B cell (primary cell): ENCODE measurements around the gene CYP2R1. TPM values are rescaled to one million over a fixed set of nuclear protein-coding genes. Genes with fewer than 3 reads are reported as not detected.

Source experiments
- ATAC-seq: fragments of 200-7000 bp; cut with Tn5 transposase; one replicate; pipeline ENCODE4 v1.10.0; 2021; ENCODE audit warnings: low read depth, mild to moderate bottlenecking, moderate number of reproducible peaks, moderate library complexity
- CTCF ChIA-PET: fragments of 350-600 bp; sonication (Branson Sonifier 250); formaldehyde crosslinking; loops from one replicate; lab custom pipeline; 2021; ENCODE audit warnings: antibody characterized with exemption, inconsistent platforms; lab: Charles Lee
- POLR2A ChIA-PET: fragments of 350-600 bp; sonication (Branson Sonifier 250); formaldehyde crosslinking; loops from one replicate; lab custom pipeline; 2021; ENCODE audit warnings: antibody characterized with exemption; lab: Charles Lee
- DNase-seq: peaks from one replicate; pipeline ENCODE4 v3.0.0; 2013
- H2AFZ ChIP-seq: 2 replicates; pipeline ENCODE4 v1.6.1; 2012; ENCODE audit warnings: mild to moderate bottlenecking, low read depth, low read length; ENCODE audit not compliant: insufficient read depth, poor library complexity, severe bottlenecking
- H3K27ac ChIP-seq, 2 donors: 1 replicate in 1 of 2; 2 replicates in 1 of 2; pipeline ENCODE4 v1.5.1; 2012 to 2013; ENCODE audit warnings: low read length in 2 of 2, mild to moderate bottlenecking in 2 of 2, moderate library complexity in 1 of 2
- H3K27me3 ChIP-seq, 4 experiments: fragments of 200-600 bp in 1 of 4; sonication (generic) in 1 of 4; replicated peaks in 1 of 4; 1 replicate in 2 of 4; 2 replicates in 2 of 4; pipeline versions ENCODE4 v1.6.1 to v1.7.0; 2013 to 2016; ENCODE audit warnings: low read length in 3 of 4, mild to moderate bottlenecking in 2 of 4, mixed read lengths in 1 of 4, moderate library complexity in 1 of 4; ENCODE audit not compliant: insufficient read depth in 4 of 4, control insufficient read depth in 3 of 4; ENCODE audit errors: control extremely low read depth in 1 of 4
- H3K36me3 ChIP-seq, 2 experiments: replicated peaks in 1 of 2; 1 replicate in 1 of 2; 2 replicates in 1 of 2; pipeline versions ENCODE4 v1.6.1 to v1.7.1; 2013; ENCODE audit warnings: low read length in 1 of 2; ENCODE audit not compliant: insufficient read depth in 2 of 2, control insufficient read depth in 1 of 2; ENCODE audit errors: control extremely low read depth in 1 of 2, extremely low read depth in 1 of 2
- H3K4me1 ChIP-seq, 2 donors: fragments of 200-600 bp in 1 of 2; sonication (generic) in 1 of 2; 1 replicate in 1 of 2; 2 replicates in 1 of 2; pipeline versions ENCODE4 v1.5.1 to v1.6.1; 2013 to 2017; ENCODE audit warnings: low read length in 2 of 2; ENCODE audit not compliant: control insufficient read depth in 2 of 2, insufficient read depth in 2 of 2
- H3K4me2 ChIP-seq: replicated peaks from 2 replicates; pipeline ENCODE3; 2012; ENCODE audit warnings: mild to moderate bottlenecking, low read depth, low read length; ENCODE audit not compliant: poor library complexity, severe bottlenecking
- H3K4me3 ChIP-seq, 5 experiments: fragments of 200-600 bp in 1 of 5; sonication (generic) in 1 of 5; 1 replicate in 3 of 5; 2 replicates in 2 of 5; pipeline versions ENCODE4 v1.5.1 to v1.7.0; 2011 to 2016; ENCODE audit warnings: low read length in 4 of 5, mild to moderate bottlenecking in 4 of 5, low read depth in 2 of 5, control low read depth in 1 of 5, moderate library complexity in 1 of 5; ENCODE audit not compliant: insufficient read depth in 1 of 5; ENCODE audit errors: control extremely low read depth in 1 of 5, extremely low read depth in 1 of 5
- H3K79me2 ChIP-seq: fragments of 200-600 bp; sonication (generic); one replicate; pipeline ENCODE4 v1.6.0; 2016; ENCODE audit warnings: low read length; ENCODE audit not compliant: control insufficient read depth, insufficient read depth
- H3K9ac ChIP-seq: fragments of 200-600 bp; sonication (generic); 2 replicates; pipeline ENCODE4 v1.6.1; 2017; ENCODE audit warnings: mild to moderate bottlenecking, low read length, moderate library complexity
- H3K9me3 ChIP-seq, 3 donors: one replicate each; pipeline versions ENCODE4 v1.6.1 to v1.7.1; 2013; ENCODE audit warnings: low read length in 2 of 3; ENCODE audit not compliant: control insufficient read depth in 2 of 3, insufficient read depth in 1 of 3; ENCODE audit errors: control extremely low read depth in 1 of 3
- H4K20me1 ChIP-seq: 2 replicates; pipeline ENCODE4 v1.6.0; 2012; ENCODE audit warnings: mild to moderate bottlenecking, low read length; ENCODE audit not compliant: insufficient read depth, control insufficient read depth, poor library complexity, severe bottlenecking
- H3K27ac Mint-ChIP-seq: one replicate; pipeline ENCODE4 v1.8.0; 2021; ENCODE audit warnings: mixed read lengths
- H3K27me3 Mint-ChIP-seq: one replicate; pipeline ENCODE4 v1.8.0; 2021; ENCODE audit warnings: mixed read lengths
- H3K4me1 Mint-ChIP-seq: one replicate; pipeline ENCODE4 v1.8.0; 2021; ENCODE audit warnings: mixed read lengths
- H3K4me3 Mint-ChIP-seq: one replicate; pipeline ENCODE4 v1.8.0; 2021; ENCODE audit warnings: mixed read lengths
- H3K9me3 Mint-ChIP-seq: one replicate; pipeline ENCODE4 v1.8.0; 2022; ENCODE audit warnings: mixed read lengths; ENCODE audit not compliant: insufficient read depth
- EZH2 ChIP-seq: IDR thresholded peaks from 2 replicates; pipeline ENCODE4 v1.6.1; 2012; ENCODE audit warnings: borderline replicate concordance, low read depth, mild to moderate bottlenecking, moderate library complexity, low read length; ENCODE audit not compliant: insufficient read depth, poor library complexity, severe bottlenecking
- WGBS: methylation state at CpG from one replicate; pipeline ENCODE4 v1.1.5; 2013; ENCODE audit warnings: missing lambda C conversion rate; ENCODE audit not compliant: insufficient coverage; 5-methylcytosine and 5-hydroxymethylcytosine counted together
- intact Hi-C: fragments of 100-400 bp; cut with micrococcal nuclease; formaldehyde crosslinking; loops from one replicate; pipeline ENCODE4 v1.10.0; 2022
- polyA plus RNA-seq: library from polyadenylated mRNA; depleted of rRNA; stranded (reverse); fragments of >200 nt; gene quantifications from 2 replicates; pipeline ENCODE4 v1.2.3, GENCODE V29; 2012
- total RNA-seq, 2 donors: library from RNA; stranded (reverse); fragments of 120-200 nt in 1 of 2; gene quantifications; 1 replicate in 1 of 2; 2 replicates in 1 of 2; pipeline versions ENCODE4 v1.2.3 to v1.2.4, GENCODE V29; 2013 to 2022
- TF ChIP-seq, protein P1 (sequence below): fragments of 200-600 bp; IDR thresholded peaks from one replicate; pipeline ENCODE4 v1.8.0; 2022; ENCODE audit warnings: antibody characterized with exemption, mild to moderate bottlenecking

The CYP2R1 gene
- total and polyA plus RNA-seq, 2 donors (not counting 1 experiment from before 2014, with no cell fraction given), result 11.6 to 42.4 TPM

DNA sequence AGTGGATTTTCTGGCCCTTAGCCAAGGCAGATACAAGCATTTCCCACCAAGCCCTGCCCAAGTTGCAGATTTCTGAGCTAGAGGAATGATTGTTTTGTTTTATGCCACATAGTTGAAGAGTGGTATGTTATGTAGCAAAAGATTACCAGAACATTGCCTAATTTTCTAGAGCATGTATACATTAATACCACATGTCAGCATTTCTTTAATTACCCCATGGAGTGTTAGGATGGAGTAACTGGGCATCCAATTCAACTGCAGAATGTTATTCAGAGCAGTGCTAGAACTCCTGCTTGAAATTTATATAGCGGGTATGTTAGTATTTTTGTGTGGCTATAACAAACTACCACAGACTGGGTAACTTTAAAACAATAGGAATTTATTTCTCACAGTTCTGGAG lies 24.4 kb upstream of the CYP2R1 start:
- Mint-ChIP-seq H3K4me3 (no peak overlapping the region), H3K4me1 (no peaks in the 10 kb centered on the region), H3K27me3 (peaks cover 26% of the 10 kb centered on the region), H3K27ac (no peak overlapping the region), H3K9me3 (no peaks in the 10 kb centered on the region)
- Histone ChIP-seq H3K27ac (no peak overlapping the region), H4K20me1 (no peaks in the 10 kb centered on the region), H3K79me2 (no peaks in the 10 kb centered on the region), H2AFZ (no peak overlapping the region), H3K9me3 (no peaks in the 10 kb centered on the region), H3K27me3 (peaks cover 0 to 7% (median 0%) of the 10 kb centered on the region in 4 experiments), H3K9ac (no peak overlapping the region), H3K4me1 (no peaks in the 10 kb centered on the region), H3K36me3 (no peaks in the 10 kb centered on the region), H3K4me2 (no peak overlapping the region), H3K4me3 (no peak overlapping the region)
- TF ChIP-seq, protein P1, sequence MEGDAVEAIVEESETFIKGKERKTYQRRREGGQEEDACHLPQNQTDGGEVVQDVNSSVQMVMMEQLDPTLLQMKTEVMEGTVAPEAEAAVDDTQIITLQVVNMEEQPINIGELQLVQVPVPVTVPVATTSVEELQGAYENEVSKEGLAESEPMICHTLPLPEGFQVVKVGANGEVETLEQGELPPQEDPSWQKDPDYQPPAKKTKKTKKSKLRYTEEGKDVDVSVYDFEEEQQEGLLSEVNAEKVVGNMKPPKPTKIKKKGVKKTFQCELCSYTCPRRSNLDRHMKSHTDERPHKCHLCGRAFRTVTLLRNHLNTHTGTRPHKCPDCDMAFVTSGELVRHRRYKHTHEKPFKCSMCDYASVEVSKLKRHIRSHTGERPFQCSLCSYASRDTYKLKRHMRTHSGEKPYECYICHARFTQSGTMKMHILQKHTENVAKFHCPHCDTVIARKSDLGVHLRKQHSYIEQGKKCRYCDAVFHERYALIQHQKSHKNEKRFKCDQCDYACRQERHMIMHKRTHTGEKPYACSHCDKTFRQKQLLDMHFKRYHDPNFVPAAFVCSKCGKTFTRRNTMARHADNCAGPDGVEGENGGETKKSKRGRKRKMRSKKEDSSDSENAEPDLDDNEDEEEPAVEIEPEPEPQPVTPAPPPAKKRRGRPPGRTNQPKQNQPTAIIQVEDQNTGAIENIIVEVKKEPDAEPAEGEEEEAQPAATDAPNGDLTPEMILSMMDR, result no peak
- no peak for TF ChIP-seq EZH2
- ChIA-PET POLR2A (no interaction called here), CTCF (interaction anchor here (0.7 kb wide), 1 partner anchor 9 kb away, joined by 4 read pairs; no protein-coding TSS in a partner anchor)
- intact Hi-C loops, result no loop called here
- DNase-seq, result no peak
- ATAC-seq, result no peak
- WGBS, result no CpG with 5 or more reads among the region's 1 CpG

DNA sequence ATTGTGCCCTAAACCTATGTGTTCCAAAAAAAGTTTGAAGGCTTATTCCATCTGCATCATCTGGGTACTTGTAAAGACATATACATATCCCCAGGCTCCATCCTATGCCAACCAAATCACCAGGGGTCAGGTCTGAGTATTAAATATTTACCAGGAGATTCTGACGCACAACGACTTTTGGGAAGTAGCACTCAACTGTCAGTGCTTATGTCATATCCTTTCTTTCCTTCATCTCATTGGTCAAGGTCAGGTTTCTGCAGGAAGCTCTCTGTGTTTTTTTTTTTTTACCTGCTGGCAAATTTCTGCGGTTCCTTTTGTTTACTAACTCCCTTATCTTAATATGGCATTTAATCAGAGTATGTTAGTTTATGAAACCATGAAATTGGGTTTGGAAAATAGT lies 22.5 kb upstream of the CYP2R1 start:
- no peak overlapping the region for H3K4me3 Mint-ChIP-seq
- H3K27ac Mint-ChIP-seq, result no peak overlapping the region
- ChIA-PET POLR2A (no interaction called here), CTCF (interaction anchor here (0.8 to 1.5 kb wide), 5 partner anchors 8 to 187 kb away, joined by 3 to 6 read pairs (median 4); no protein-coding TSS in a partner anchor)
- H3K27me3 ChIP-seq, result peaks cover 0 to 7% (median 0%) of the 10 kb centered on the region in 4 experiments
- TF ChIP-seq EZH2, result no peak
- TF ChIP-seq, protein P1, result no peak
- no peak overlapping the region for H3K27ac ChIP-seq
- H2AFZ ChIP-seq, result no peak overlapping the region
- WGBS, result 63% methylated on average over 2 of the region's 3 CpGs
- H3K36me3 ChIP-seq, result no peaks in the 10 kb centered on the region
- no peak overlapping the region for H3K9ac ChIP-seq
- no peak for ATAC-seq
- no peaks in the 10 kb centered on the region for H3K4me1 ChIP-seq
- H3K4me3 ChIP-seq, result no peak overlapping the region
- no peak overlapping the region for H3K4me2 ChIP-seq
- no peaks in the 10 kb centered on the region for H3K9me3 Mint-ChIP-seq
- H3K4me1 Mint-ChIP-seq, result no peaks in the 10 kb centered on the region
- no peaks in the 10 kb centered on the region for H3K9me3 ChIP-seq
- DNase-seq, result no peak
- H3K79me2 ChIP-seq, result no peaks in the 10 kb centered on the region
- intact Hi-C loops, result no loop called here
- peaks cover 13% of the 10 kb centered on the region for H3K27me3 Mint-ChIP-seq
- H4K20me1 ChIP-seq, result no peaks in the 10 kb centered on the region
